Cardiac muscle cell (in vitro differentiated cells and primary cell): ENCODE data around the gene KIFC1. TPM values are rescaled to one million over a fixed set of nuclear protein-coding genes. Genes with fewer than 3 reads are reported as not detected.

ENCODE experiments used
- DNase-seq, 2 donors: peaks; one replicate each; pipeline versions ENCODE4 v3.0.0 to v3.0.0-alpha.2; 2010 to 2017; ENCODE audit warnings: low read depth in 1 of 2, low spot score in 1 of 2
- H3K27ac ChIP-seq: fragments of 200-600 bp; sonication (generic); 2 replicates; pipeline ENCODE4 v1.5.1; 2016
- H3K27me3 ChIP-seq: fragments of 200-600 bp; sonication (generic); 2 replicates; pipeline ENCODE4 v1.6.0; 2016; ENCODE audit warnings: control low read depth
- H3K36me3 ChIP-seq: fragments of 200-600 bp; sonication (generic); 2 replicates; pipeline ENCODE4 v1.5.1; 2016; ENCODE audit warnings: control low read depth
- H3K4me1 ChIP-seq: fragments of 200-600 bp; sonication (generic); 2 replicates; pipeline ENCODE4 v1.8.1; 2017; ENCODE audit warnings: low read depth, mild to moderate bottlenecking, mixed run types
- H3K4me3 ChIP-seq: fragments of 200-600 bp; sonication (generic); 2 replicates; pipeline ENCODE4 v1.5.1; 2016; ENCODE audit warnings: mild to moderate bottlenecking
- H3K9me3 ChIP-seq: fragments of 200-600 bp; sonication (generic); 2 replicates; pipeline ENCODE4 v1.5.1; 2017; ENCODE audit warnings: low read depth, mild to moderate bottlenecking, control low read depth
- CTCF ChIP-seq: IDR thresholded peaks from 2 replicates; pipeline ENCODE4 v1.5.1; 2012; ENCODE audit warnings: low read depth, mild to moderate bottlenecking, low read length
- polyA plus RNA-seq: library from polyadenylated mRNA; unstranded; fragments of >200 nt; fragmentation: Nextera tagmentation; extraction: Ambion mirVana; gene quantifications from 2 replicates; pipeline ENCODE4 v1.2.1, GENCODE V29; 2016
- total RNA-seq: library from RNA; depleted of rRNA; stranded (reverse); fragments of >200 nt; gene quantifications from 2 replicates; pipeline ENCODE4 v1.2.3, GENCODE V29; 2016

Gene KIFC1
- total and polyA plus RNA-seq, 2 experiments from 2014 or later = 9.4 to 69.2 TPM

- no peak for DNase-seq
- Histone ChIP-seq H3K4me3 (no peak overlapping the region), H3K4me1 (peaks cover 5% of the 10 kb centered on the region), H3K27ac (no peak overlapping the region), H3K36me3 (peaks cover 49% of the 10 kb centered on the region), H3K9me3 (no peaks in the 10 kb centered on the region), H3K27me3 (no peaks in the 10 kb centered on the region)
- no peak for TF ChIP-seq CTCF
These were observed 47.5 kb downstream of the KIFC1 start for GRCh38 chr6:33438978-33439594.

- no peaks in the 10 kb centered on the region for H3K27me3 ChIP-seq
- H3K4me3 ChIP-seq = no peak overlapping the region
- no peaks in the 10 kb centered on the region for H3K9me3 ChIP-seq
- H3K4me1 ChIP-seq = no peaks in the 10 kb centered on the region
- no peak for TF ChIP-seq CTCF
- H3K27ac ChIP-seq = no peak overlapping the region
- DNase-seq = no peak
- peaks cover 57% of the 10 kb centered on the region for H3K36me3 ChIP-seq
These were observed 48.5 kb downstream of the KIFC1 start for GRCh38 chr6:33439956-33440648.

- Histone ChIP-seq H3K27ac (no peak overlapping the region), H3K36me3 (peaks cover 55% of the 10 kb centered on the region), H3K27me3 (no peaks in the 10 kb centered on the region), H3K4me3 (no peak overlapping the region), H3K9me3 (no peaks in the 10 kb centered on the region), H3K4me1 (no peaks in the 10 kb centered on the region)
- no peak for DNase-seq
- TF ChIP-seq CTCF = no peak
These were observed 49.2 kb downstream of the KIFC1 start for GRCh38 chr6:33440649-33441309.

GRCh38 chr6:33441457-33441856 is 49.8 kb downstream of the KIFC1 start:
- no peak for DNase-seq
- TF ChIP-seq CTCF = no peak
- Histone ChIP-seq H3K9me3 (no peaks in the 10 kb centered on the region), H3K27ac (no peak overlapping the region), H3K27me3 (no peaks in the 10 kb centered on the region), H3K4me3 (no peak overlapping the region), H3K36me3 (peaks cover 49% of the 10 kb centered on the region), H3K4me1 (no peaks in the 10 kb centered on the region)

- no peak overlapping the region for H3K4me3 ChIP-seq
- peaks cover 50% of the 10 kb centered on the region for H3K36me3 ChIP-seq
- H3K27ac ChIP-seq = no peak overlapping the region
- no peak for TF ChIP-seq CTCF
- H3K4me1 ChIP-seq = no peaks in the 10 kb centered on the region
- H3K27me3 ChIP-seq = no peaks in the 10 kb centered on the region
- H3K9me3 ChIP-seq = no peaks in the 10 kb centered on the region
- DNase-seq = no peak
These were observed 50.7 kb downstream of the KIFC1 start for GRCh38 chr6:33442283-33442682.
